Measurements from ENCODE around the gene HOXB9. TPM values are rescaled to one million over a fixed set of nuclear protein-coding genes. Genes with fewer than 3 reads are reported as not detected.

The HOXB9 gene
- total and polyA plus RNA-seq, 5 donors, result 0.02 TPM; not detected in 4

GRCh38 chr17:48613862-48614694, 12.1 kb downstream of the HOXB9 start:
- Histone ChIP-seq H3K27me3 (ENCODE audit: control insufficient read depth, insufficient read depth) (no peaks in the 10 kb centered on the region), H3K9me3 (ENCODE audit: control insufficient read depth, low read length) (no peaks in the 10 kb centered on the region), H3K4me3 (ENCODE audit: low read length) (peak overlapping the region; percentile 3), H3K27ac (ENCODE audit: low read length) (no peak overlapping the region), H3K4me1 (ENCODE audit: control insufficient read depth, insufficient read depth, low read length) (no peaks in the 10 kb centered on the region)
- DNase-seq (no peak), ATAC-seq (no peak)
- 4% methylated on average over 55 of the region's 55 CpGs for WGBS
- intact Hi-C loops (cut with DNase I), result loop anchor here in 2 of 4 donors (10.0 kb wide), 2 partner anchors 309 to 589 kb away; no protein-coding TSS in a partner anchor

DNA sequence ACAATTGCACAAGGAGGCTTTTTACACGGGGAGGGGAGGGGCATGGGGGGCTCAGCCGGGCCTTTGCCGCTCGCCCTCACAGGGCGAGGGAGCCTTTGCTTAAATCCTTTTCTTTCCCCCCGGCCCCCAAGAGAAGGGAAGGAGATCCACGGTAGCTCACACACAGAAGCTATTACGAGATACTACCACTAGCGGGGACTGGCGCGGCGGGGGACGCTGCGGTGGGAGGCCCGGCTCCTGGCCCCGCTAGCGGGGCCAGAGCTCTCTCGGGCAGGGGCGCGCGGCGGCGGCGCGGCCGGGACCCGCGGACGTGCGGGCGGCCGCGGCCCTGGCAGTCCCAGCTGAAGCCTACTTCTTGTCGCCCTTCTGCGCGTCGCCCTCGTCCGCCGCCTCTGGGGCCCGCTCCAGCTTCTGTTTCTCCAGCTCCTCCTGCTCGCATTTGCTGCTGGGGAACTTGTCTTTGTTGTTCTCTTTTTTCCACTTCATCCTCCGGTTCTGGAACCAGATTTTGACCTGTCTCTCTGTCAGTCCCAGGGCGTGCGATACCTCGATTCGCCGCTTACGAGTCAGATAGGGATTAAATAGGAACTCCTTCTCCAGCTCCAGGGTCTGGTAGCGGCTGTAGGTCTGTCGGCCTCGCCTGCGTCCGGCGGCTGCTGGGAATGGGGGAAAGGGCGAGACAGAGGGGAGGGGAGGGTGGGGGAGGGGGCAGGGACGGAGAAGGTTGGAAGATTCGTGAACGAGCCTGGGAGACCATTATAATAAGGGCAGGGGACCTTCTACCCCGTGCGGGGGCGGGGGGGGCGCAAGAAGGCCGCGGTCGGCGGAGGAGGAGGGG, 13.1 kb downstream of the HOXB9 start:
- Histone ChIP-seq H3K9me3 (ENCODE audit: control insufficient read depth, low read length) (no peaks in the 10 kb centered on the region), H3K27ac (ENCODE audit: low read length) (no peak overlapping the region), H3K4me1 (ENCODE audit: control insufficient read depth, insufficient read depth, low read length) (no peaks in the 10 kb centered on the region), H3K27me3 (ENCODE audit: control insufficient read depth, insufficient read depth) (no peaks in the 10 kb centered on the region), H3K4me3 (ENCODE audit: low read length) (peak overlapping the region; percentile 47)
- intact Hi-C loops (cut with DNase I), result loop anchor here in 2 of 4 donors (10.0 kb wide), 2 partner anchors 308 to 588 kb away; no protein-coding TSS in a partner anchor
- ATAC-seq, result peak in 1 of 2 donors; percentile 38
- no peak for DNase-seq
- WGBS, result 2% methylated on average over 67 of the region's 67 CpGs

GRCh38 chr17:48612456-48612853, 13.7 kb downstream of the HOXB9 start:
- no peak for DNase-seq
- Histone ChIP-seq H3K27ac (ENCODE audit: low read length) (no peak overlapping the region), H3K4me1 (ENCODE audit: control insufficient read depth, insufficient read depth, low read length) (no peaks in the 10 kb centered on the region), H3K4me3 (ENCODE audit: low read length) (peak overlapping the region; percentile 47), H3K9me3 (ENCODE audit: control insufficient read depth, low read length) (no peaks in the 10 kb centered on the region), H3K27me3 (ENCODE audit: control insufficient read depth, insufficient read depth) (no peaks in the 10 kb centered on the region)
- intact Hi-C loops (cut with DNase I), result loop anchor here in 2 of 4 donors (10.0 kb wide), 2 partner anchors 308 to 588 kb away; no protein-coding TSS in a partner anchor
- ATAC-seq, result no peak
- WGBS, result 2% methylated on average over 15 of the region's 15 CpGs

DNA sequence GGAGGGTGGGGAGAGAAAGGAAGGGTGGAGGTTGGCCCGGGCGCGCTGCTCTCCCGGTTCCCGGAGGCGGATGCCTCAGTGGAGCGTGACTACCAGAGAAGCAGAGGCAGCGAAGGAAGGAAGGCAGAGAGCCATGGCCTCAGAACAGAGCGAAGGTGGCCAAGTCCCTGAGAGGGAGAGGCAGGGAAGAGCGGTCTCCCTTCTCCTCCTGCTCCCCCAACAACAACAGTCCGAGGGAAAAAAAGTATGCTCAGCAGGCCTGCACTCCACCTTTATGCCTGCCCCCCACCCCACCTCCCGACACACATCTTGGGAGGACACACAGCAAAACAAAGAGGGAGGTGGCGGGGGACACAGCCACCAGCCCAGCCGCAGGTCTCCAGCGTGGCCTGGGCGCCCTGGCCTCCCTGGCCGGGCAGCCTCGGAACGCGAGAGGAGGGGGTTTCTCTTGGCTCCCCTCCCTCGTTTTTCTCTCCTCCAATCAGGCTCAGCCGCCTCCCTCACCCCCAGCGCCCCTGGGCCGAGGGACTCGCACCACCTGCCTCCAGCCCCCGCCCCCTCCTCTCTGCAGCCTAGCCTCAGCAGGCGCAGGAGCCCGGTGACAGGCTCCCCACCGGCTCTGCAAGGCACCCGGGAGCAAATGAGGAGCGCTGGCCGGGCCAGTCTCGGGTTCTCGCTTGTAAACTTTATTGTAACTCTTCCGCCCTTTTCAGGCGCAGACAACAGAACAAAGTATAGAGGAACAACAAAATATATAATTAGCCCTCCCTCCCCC, 14.3 kb downstream of the HOXB9 start:
- Histone ChIP-seq H3K4me1 (ENCODE audit: control insufficient read depth, insufficient read depth, low read length) (no peaks in the 10 kb centered on the region), H3K9me3 (ENCODE audit: control insufficient read depth, low read length) (no peaks in the 10 kb centered on the region), H3K4me3 (ENCODE audit: low read length) (peak overlapping the region; percentile 16), H3K27me3 (ENCODE audit: control insufficient read depth, insufficient read depth) (no peaks in the 10 kb centered on the region), H3K27ac (ENCODE audit: low read length) (no peak overlapping the region)
- DNase-seq (no peak), ATAC-seq (no peak)
- intact Hi-C loops (cut with DNase I), result loop anchor here in 2 of 4 donors (10.0 kb wide), 2 partner anchors 307 to 587 kb away; no protein-coding TSS in a partner anchor
- 4% methylated on average over 36 of the region's 36 CpGs for WGBS

GRCh38 chr17:48611213-48611612, 14.9 kb downstream of the HOXB9 start:
- Histone ChIP-seq H3K4me1 (ENCODE audit: control insufficient read depth, insufficient read depth, low read length) (no peaks in the 10 kb centered on the region), H3K9me3 (ENCODE audit: control insufficient read depth, low read length) (no peaks in the 10 kb centered on the region), H3K27ac (ENCODE audit: low read length) (no peak overlapping the region), H3K27me3 (ENCODE audit: control insufficient read depth, insufficient read depth) (no peaks in the 10 kb centered on the region), H3K4me3 (ENCODE audit: low read length) (peak overlapping the region; percentile 16)
- DNase-seq, result no peak
- ATAC-seq, result no peak
- 5% methylated on average over 22 of the region's 22 CpGs for WGBS
- intact Hi-C loops (cut with DNase I), result loop anchor here in 2 of 4 donors (10.0 kb wide), 2 partner anchors 306 to 586 kb away; no protein-coding TSS in a partner anchor

DNA sequence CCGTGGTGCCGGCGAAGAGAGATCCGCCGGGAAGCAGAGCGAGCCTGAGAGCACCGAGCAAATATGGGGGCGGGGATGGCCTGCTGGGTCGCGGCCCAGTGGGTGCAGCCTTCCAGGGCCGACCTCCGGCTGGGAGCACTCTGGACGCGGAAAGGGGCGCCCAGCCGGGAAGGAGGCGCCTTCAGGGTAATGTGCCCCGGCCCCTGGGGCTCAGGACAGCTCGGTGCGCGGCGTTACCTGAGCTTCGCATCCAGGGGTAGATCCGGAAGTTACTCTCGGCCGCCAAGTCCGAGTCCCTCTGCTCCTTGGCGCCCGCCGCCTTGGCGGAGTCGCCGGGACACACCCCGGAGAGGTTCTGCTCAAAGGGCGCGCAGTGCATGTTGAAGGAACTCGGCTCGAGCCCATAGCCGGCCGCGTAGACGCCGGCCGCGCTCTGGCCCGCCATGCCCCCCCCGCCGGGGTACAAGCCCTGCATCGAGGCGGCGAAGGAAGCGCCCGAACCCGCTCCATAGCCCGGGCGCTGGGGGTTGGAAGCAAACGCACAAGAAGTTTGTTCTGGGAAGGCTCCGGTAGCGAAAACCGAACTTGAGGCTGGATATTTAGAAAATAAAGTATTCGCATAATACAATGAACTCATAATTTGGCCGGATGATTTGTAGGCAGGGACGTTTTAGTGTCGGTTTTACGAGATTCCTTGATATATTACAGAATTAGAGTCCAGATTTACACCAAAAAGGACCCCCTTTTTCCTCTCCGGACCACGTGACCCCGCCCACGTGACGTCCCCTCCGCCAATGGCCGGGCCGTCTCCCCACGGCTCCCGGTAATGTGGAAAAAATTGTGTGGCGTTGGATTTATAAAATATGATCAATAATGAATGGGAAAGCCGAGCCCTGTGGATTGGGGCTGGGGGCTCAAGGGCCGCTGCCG, 15.6 kb downstream of the HOXB9 start, which contains the start of gene HOXB7:
HOXB7 (minus strand) TSS at position 736 of the 930 bp plus-strand sequence; CDS start at position 637, 99 bp downstream.
- peak within 1 kb of the TSS; percentile 16 for H3K4me3 ChIP-seq (ENCODE audit: low read length)
- no peaks in the 10 kb centered on the region for H3K9me3 ChIP-seq (ENCODE audit: control insufficient read depth, low read length)
- intact Hi-C loops (cut with DNase I), result loop anchor here in 2 of 4 donors (10.0 kb wide), 2 partner anchors 306 to 586 kb away; no protein-coding TSS in a partner anchor
- ATAC-seq (peak; percentile 54 to 55), DNase-seq (peak; percentile 57 to 79 (median 78))
- 2% methylated on average over 79 of the region's 79 CpGs for WGBS
- H3K4me1 ChIP-seq (ENCODE audit: control insufficient read depth, insufficient read depth, low read length), result no peaks in the 10 kb centered on the region
- H3K27ac ChIP-seq (ENCODE audit: low read length), result no peak within 1 kb of the TSS
- peaks cover 3% of the 10 kb centered on the region for H3K27me3 ChIP-seq (ENCODE audit: control insufficient read depth, insufficient read depth)

- DNase-seq, result no peak
- H3K27me3 ChIP-seq (ENCODE audit: control insufficient read depth, insufficient read depth), result peaks cover 3% of the 10 kb centered on the region
- WGBS, result 7% methylated on average over 15 of the region's 15 CpGs
Observed at GRCh38 chr17:48609759-48610281, 16.3 kb downstream of the HOXB9 start.

GRCh38 chr17:48609033-48609432, 17.1 kb downstream of the HOXB9 start:
- intact Hi-C loops (cut with DNase I), result no loop called here
- Histone ChIP-seq H3K27me3 (ENCODE audit: control insufficient read depth, insufficient read depth) (peaks cover 3% of the 10 kb centered on the region), H3K4me1 (ENCODE audit: control insufficient read depth, insufficient read depth, low read length) (no peaks in the 10 kb centered on the region), H3K9me3 (ENCODE audit: control insufficient read depth, low read length) (no peaks in the 10 kb centered on the region), H3K4me3 (ENCODE audit: low read length) (no peak overlapping the region), H3K27ac (ENCODE audit: low read length) (no peak overlapping the region)
- ATAC-seq (no peak), DNase-seq (no peak)

More at GRCh38 chr17:48609759-48610281, 16.3 kb downstream of the HOXB9 start:
- peak overlapping the region; percentile 16 for H3K4me3 ChIP-seq (ENCODE audit: low read length)
- no peak overlapping the region for H3K27ac ChIP-seq (ENCODE audit: low read length)
- H3K4me1 ChIP-seq (ENCODE audit: control insufficient read depth, insufficient read depth, low read length), result no peaks in the 10 kb centered on the region
- no peak for ATAC-seq
- no peaks in the 10 kb centered on the region for H3K9me3 ChIP-seq (ENCODE audit: control insufficient read depth, low read length)
- intact Hi-C loops (cut with DNase I), result loop anchor here in 2 of 4 donors (10.0 kb wide), 2 partner anchors 305 to 585 kb away; no protein-coding TSS in a partner anchor

- Histone ChIP-seq H3K9me3 (ENCODE audit: control insufficient read depth, low read length) (no peaks in the 10 kb centered on the region), H3K27ac (ENCODE audit: low read length) (no peak overlapping the region), H3K4me3 (ENCODE audit: low read length) (no peak overlapping the region), H3K4me1 (ENCODE audit: control insufficient read depth, insufficient read depth, low read length) (no peaks in the 10 kb centered on the region), H3K27me3 (ENCODE audit: control insufficient read depth, insufficient read depth) (peaks cover 3% of the 10 kb centered on the region)
- intact Hi-C loops (cut with DNase I), result no loop called here
- DNase-seq (no peak), ATAC-seq (no peak)
- WGBS, result 73% methylated on average over 1 of the region's 1 CpG
Observed at GRCh38 chr17:48608494-48608834, 17.7 kb downstream of the HOXB9 start.
